GM12878 (cell line): ENCODE data around the gene AQP5. TPM values are rescaled to one million over a fixed set of nuclear protein-coding genes. Genes with fewer than 3 reads are reported as not detected.

Experiments
- ATAC-seq: fragments of 200-7000 bp; cut with Tn5 transposase; 3 replicates; pipeline ENCODE4 v1.9.1; 2020; ENCODE audit warnings: mild to moderate bottlenecking, moderate library complexity
- BruUV-seq: library from RNA; stranded (reverse); fragments of 400-500 nt; replicated peaks from 2 replicates; lab custom pipeline; 2021; lab: Mats Ljungman, UMichigan
- CTCF ChIA-PET: fragments of 300-600 bp; sonication (Branson Sonifier 250); formaldehyde crosslinking; extraction: SDS; loops from one replicate; lab custom pipeline; 2021; ENCODE audit warnings: inconsistent platforms; lab: Yijun Ruan, JAX
- POLR2A ChIA-PET: fragments of 350-600 bp; formaldehyde crosslinking; extraction: SDS; loops from one replicate; lab custom pipeline; 2021; ENCODE audit warnings: inconsistent platforms; lab: Charles Lee
- RAD21 ChIA-PET: fragments of 300-600 bp; sonication (Branson Sonifier 250); formaldehyde crosslinking; loops from one replicate; lab custom pipeline; 2023; ENCODE audit warnings: antibody characterized with exemption; ENCODE audit not compliant: unreplicated experiment; lab: Charles Lee
- SMC1A ChIA-PET: fragments of 300-600 bp; sonication (Branson Sonifier 250); formaldehyde crosslinking; loops from one replicate; lab custom pipeline; 2023; ENCODE audit not compliant: unreplicated experiment, uncharacterized antibody; lab: Charles Lee
- DNase-seq: peaks from one replicate; pipeline ENCODE4 v3.0.0-alpha.2; 2011; ENCODE audit warnings: low read depth, low spot score
- FAIRE-seq: peaks from 3 replicates; lab custom pipeline; 2011; peaks lifted over from hg19 to GRCh38; lab: Jason Lieb, UNC
- H2AFZ ChIP-seq: 2 replicates; pipeline ENCODE4 v1.6.0; 2011; ENCODE audit warnings: low read depth, low read length, control low read depth; ENCODE audit not compliant: control insufficient read depth
- H3K27ac ChIP-seq: 2 replicates; pipeline ENCODE4 v1.5.1; 2011; ENCODE audit warnings: control low read depth; ENCODE audit not compliant: control insufficient read depth, insufficient read depth
- H3K27me3 ChIP-seq, 2 experiments: replicated peaks in 1 of 2; 2 replicates each; pipeline versions ENCODE4 v1.6.0 to v1.6.1; 2011; ENCODE audit warnings: low read length in 1 of 2; ENCODE audit not compliant: control insufficient read depth in 2 of 2, insufficient read depth in 2 of 2
- H3K36me3 ChIP-seq, 2 experiments: 2 replicates each; pipeline ENCODE4 v1.5.1; 2011; ENCODE audit warnings: low read length in 1 of 2; ENCODE audit not compliant: control insufficient read depth in 2 of 2, insufficient read depth in 2 of 2
- H3K4me1 ChIP-seq: 2 replicates; pipeline ENCODE4 v1.6.1; 2011; ENCODE audit warnings: mild to moderate bottlenecking, low read length, moderate library complexity, mixed read lengths; ENCODE audit not compliant: control insufficient read depth, insufficient read depth
- H3K4me2 ChIP-seq: 2 replicates; pipeline ENCODE4 v1.6.0; 2011; ENCODE audit warnings: control low read depth; ENCODE audit not compliant: control insufficient read depth, insufficient read depth
- H3K4me3 ChIP-seq: fragments of 200-600 bp; sonication (generic); 2 replicates; pipeline ENCODE4 v1.5.1; 2016
- H3K79me2 ChIP-seq: 2 replicates; pipeline ENCODE4 v1.6.0; 2011; ENCODE audit warnings: low read length; ENCODE audit not compliant: control insufficient read depth, insufficient read depth
- H3K9ac ChIP-seq: 2 replicates; pipeline ENCODE4 v1.8.0; 2011; ENCODE audit warnings: low read length, control low read depth, mixed read lengths; ENCODE audit not compliant: control insufficient read depth, insufficient read depth
- H3K9me3 ChIP-seq: replicated peaks from 3 replicates; pipeline ENCODE4 v1.5.1; 2011; ENCODE audit warnings: mild to moderate bottlenecking, low read length; ENCODE audit not compliant: control insufficient read depth, insufficient read depth
- H4K20me1 ChIP-seq: 2 replicates; pipeline ENCODE4 v1.6.0; 2011; ENCODE audit not compliant: control insufficient read depth, insufficient read depth
- BCL11A ChIP-seq: IDR thresholded peaks from 2 replicates; pipeline ENCODE4 v1.6.1; 2011; ENCODE audit warnings: low read depth, low read length
- EGR1 ChIP-seq, 2 experiments: IDR thresholded peaks; 1 replicate in 1 of 2; 2 replicates in 1 of 2; pipeline ENCODE4 v1.6.1; 2011 to 2012; ENCODE audit warnings: low read depth in 2 of 2, low read length in 2 of 2, borderline replicate concordance in 1 of 2, mild to moderate bottlenecking in 1 of 2, moderate library complexity in 1 of 2
- IRF3 ChIP-seq: fragments of 450-650 bp; IDR thresholded peaks from 2 replicates; pipeline ENCODE4 v1.6.1; 2014; ENCODE audit warnings: mild to moderate bottlenecking
- NR2F1 ChIP-seq: fragments of 450-650 bp; conservative IDR thresholded peaks from 2 replicates; pipeline ENCODE4 v1.6.1; 2017; ENCODE audit warnings: mild to moderate bottlenecking
- REST ChIP-seq: IDR thresholded peaks from 2 replicates; pipeline ENCODE4 v1.6.1; 2012; ENCODE audit warnings: mild to moderate bottlenecking, low read depth, low read length
- ZBTB40 ChIP-seq: fragments of 450-650 bp; IDR thresholded peaks from 2 replicates; pipeline ENCODE4 v1.6.1; 2016; ENCODE audit warnings: mild to moderate bottlenecking, moderate library complexity, borderline replicate concordance
- ZNF207 ChIP-seq: fragments of 450-650 bp; IDR thresholded peaks from 2 replicates; pipeline ENCODE4 v1.6.1; 2014; ENCODE audit warnings: antibody characterized with exemption, mild to moderate bottlenecking, borderline replicate concordance
- WGBS: methylation state at CpG from one replicate; pipeline ENCODE4 v1.1.6; 2016; ENCODE audit warnings: low lambda C conversion rate; ENCODE audit not compliant: insufficient replicate concordance, insufficient coverage; ENCODE audit errors: missing lambda C conversion rate; 5-methylcytosine and 5-hydroxymethylcytosine counted together
- in situ Hi-C: fragments of 300-500 bp; cut with MboI; formaldehyde crosslinking; loops from 9 replicates; pipeline ENCODE4 v1.14.3; 2018; ENCODE audit warnings: mixed read lengths
- intact Hi-C: fragments of 100-400 bp; cut with micrococcal nuclease; formaldehyde crosslinking; loops from one replicate; pipeline ENCODE4 v1.14.2; 2022; ENCODE audit not compliant: unreplicated experiment
- polyA plus RNA-seq, 11 experiments: library from polyadenylated mRNA; depleted of rRNA in 4 of 11; unstranded in 6 of 11; stranded (reverse) in 5 of 11; fragments of >200 nt; fragmentation: Nextera tagmentation in 4 of 11; fragmentation: Illumina TruSeq in 1 of 11; extraction: Ambion mirVana in 4 of 11; extraction: Trizol in 1 of 11; gene quantifications; 1 replicate in 1 of 11; 2 replicates in 10 of 11; pipeline versions ENCODE4 v1.2.1 to v1.2.3, GENCODE V29; 2011 to 2016; ENCODE audit warnings: inconsistent platforms in 2 of 11, missing spikeins in 2 of 11, low read depth in 1 of 11
- total RNA-seq, 4 experiments: library from RNA; depleted of rRNA in 3 of 4; stranded (reverse); fragments of >200 nt in 3 of 4; fragmentation: Illumina TruSeq in 1 of 4; extraction: Trizol in 1 of 4; gene quantifications; 2 replicates each; pipeline versions ENCODE4 v1.2.1 to v1.2.3, GENCODE V29; 2013 to 2021

Gene AQP5
- total and polyA plus RNA-seq, 10 of the 15 experiments (the other 5 are each of a cell fraction or from before 2014, with no cell fraction given), result not detected

GRCh38 chr12:49954863-49955830 lies 6.5 kb upstream of the AQP5 start (continued):
- TF ChIP-seq EGR1 (IDR thresholded peaks at IDR 0.05; ENCODE audit: borderline replicate concordance in 1 of 2, low read depth in 2 of 2, low read length in 2 of 2) (no peak), BCL11A (no peak), ZNF207 (no peak), ZBTB40 (no peak)

- RAD21 ChIA-PET, result no interaction called here
- POLR2A ChIA-PET, result no interaction called here
- Histone ChIP-seq H2AFZ (no peak overlapping the region), H3K4me3 (no peak overlapping the region), H3K79me2 (no peaks in the 10 kb centered on the region), H3K9ac (no peak overlapping the region), H3K4me1 (no peaks in the 10 kb centered on the region), H3K27ac (no peak overlapping the region), H3K9me3 (no peaks in the 10 kb centered on the region; the same call in 2 of the 3 replicates), H3K36me3 (no peaks in the 10 kb centered on the region), H3K27me3 (peaks cover 10 to 36% of the 10 kb centered on the region in 2 experiments), H4K20me1 (no peaks in the 10 kb centered on the region), H3K4me2 (no peak overlapping the region)
- ATAC-seq, result no peak
- no peak for DNase-seq
- CTCF ChIA-PET, result no interaction called here
- FAIRE-seq, result no peak
- WGBS, result 2% methylated on average over 13 of the region's 13 CpGs
- TF ChIP-seq REST (no peak), IRF3 (no peak), NR2F1 (no peak), BCL11A (no peak)
- SMC1A ChIA-PET, result no interaction called here
- intact Hi-C loops (no loop called here), in situ Hi-C loops (no loop called here)
- BruUV-seq, result no TSS peak
These were observed 5.6 kb upstream of the AQP5 start for GRCh38 chr12:49955899-49956662.
